H9 (cell line): ENCODE data around the gene SLAMF7. TPM values are rescaled to one million over a fixed set of nuclear protein-coding genes. Genes with fewer than 3 reads are reported as not detected.

Experiments
- DNase-seq: peaks from one replicate; pipeline ENCODE4 v3.0.0-alpha.2; 2017
- H2AFZ ChIP-seq: one replicate; pipeline ENCODE4 v1.6.1; 2013; ENCODE audit warnings: mild to moderate bottlenecking, low read length, control low read depth, moderate library complexity
- H2AK5ac ChIP-seq: 2 replicates; pipeline ENCODE4 v1.6.1; 2013; ENCODE audit warnings: low read length, control low read depth, mixed read lengths; ENCODE audit not compliant: insufficient read length
- H2BK120ac ChIP-seq: one replicate; pipeline ENCODE4 v1.6.1; 2013; ENCODE audit warnings: low read depth, mild to moderate bottlenecking, low read length, control low read depth, inconsistent platforms; ENCODE audit not compliant: poor library complexity, severe bottlenecking
- H2BK12ac ChIP-seq: 2 replicates; pipeline ENCODE4 v1.6.1; 2013; ENCODE audit warnings: low read length, control low read depth, mixed read lengths, low read depth; ENCODE audit not compliant: insufficient read length
- H2BK15ac ChIP-seq: 2 replicates; pipeline ENCODE4 v1.6.1; 2013; ENCODE audit warnings: low read depth, low read length, control low read depth
- H2BK20ac ChIP-seq: one replicate; pipeline ENCODE4 v1.6.1; 2013; ENCODE audit warnings: low read depth, mild to moderate bottlenecking, low read length, control low read depth, inconsistent platforms; ENCODE audit not compliant: poor library complexity, severe bottlenecking
- H2BK5ac ChIP-seq: 2 replicates; pipeline ENCODE4 v1.6.1; 2013; ENCODE audit warnings: low read length, control low read depth, mixed read lengths; ENCODE audit not compliant: insufficient read length
- H3K14ac ChIP-seq: 2 replicates; pipeline ENCODE4 v1.6.1; 2013; ENCODE audit warnings: low read length, control low read depth; ENCODE audit not compliant: insufficient read depth
- H3K18ac ChIP-seq: 2 replicates; pipeline ENCODE4 v1.6.1; 2013; ENCODE audit warnings: low read depth, mild to moderate bottlenecking, mixed read lengths, low read length, control low read depth; ENCODE audit not compliant: insufficient read length
- H3K23ac ChIP-seq: 2 replicates; pipeline ENCODE4 v1.6.1; 2013; ENCODE audit warnings: low read length, control low read depth, mixed read lengths, low read depth; ENCODE audit not compliant: insufficient read length
- H3K23me2 ChIP-seq: 2 replicates; pipeline ENCODE4 v1.6.1; 2013; ENCODE audit warnings: low read depth, mild to moderate bottlenecking, mixed read lengths, low read length, control low read depth; ENCODE audit not compliant: insufficient read length, poor library complexity, severe bottlenecking
- H3K27ac ChIP-seq: 2 replicates; pipeline ENCODE4 v1.5.1; 2013; ENCODE audit warnings: low read length, control low read depth, mixed read lengths, low read depth; ENCODE audit not compliant: insufficient read length
- H3K27me3 ChIP-seq: 2 replicates; pipeline ENCODE4 v1.6.1; 2013; ENCODE audit warnings: low read length, control low read depth, inconsistent platforms; ENCODE audit not compliant: insufficient read depth
- H3K4ac ChIP-seq: 2 replicates; pipeline ENCODE4 v1.6.1; 2013; ENCODE audit warnings: low read depth, mild to moderate bottlenecking, control low read depth, inconsistent platforms, low read length, moderate library complexity
- H3K4me1 ChIP-seq: 2 replicates; pipeline ENCODE4 v1.6.1; 2013; ENCODE audit warnings: low read length, control low read depth, inconsistent platforms; ENCODE audit not compliant: insufficient read depth
- H3K4me2 ChIP-seq: 2 replicates; pipeline ENCODE4 v1.6.1; 2013; ENCODE audit warnings: low read length, control low read depth, mixed read lengths; ENCODE audit not compliant: insufficient read length, insufficient read depth
- H3K56ac ChIP-seq: 2 replicates; pipeline ENCODE4 v1.6.1; 2013; ENCODE audit warnings: low read depth, mild to moderate bottlenecking, mixed read lengths, low read length, control low read depth; ENCODE audit not compliant: insufficient read length
- H3K79me1 ChIP-seq: 2 replicates; pipeline ENCODE4 v1.6.1; 2013; ENCODE audit warnings: low read depth, mild to moderate bottlenecking, moderate library complexity, low read length, control low read depth, inconsistent platforms; ENCODE audit not compliant: insufficient read depth, poor library complexity, severe bottlenecking
- H3K79me2 ChIP-seq: 2 replicates; pipeline ENCODE4 v1.6.1; 2013; ENCODE audit warnings: low read length, control low read depth, inconsistent platforms; ENCODE audit not compliant: insufficient read depth
- H3K9ac ChIP-seq: 2 replicates; pipeline ENCODE4 v1.6.1; 2013; ENCODE audit warnings: low read length, control low read depth, mixed read lengths; ENCODE audit not compliant: insufficient read length; ENCODE audit errors: extremely low read depth
- H3K9me3 ChIP-seq: one replicate; pipeline ENCODE4 v1.6.1; 2013; ENCODE audit warnings: low read depth, low read length, inconsistent platforms; ENCODE audit not compliant: control insufficient read depth
- H3T11ph ChIP-seq: one replicate; pipeline ENCODE4 v1.6.1; 2013; ENCODE audit warnings: mild to moderate bottlenecking, low read length, control low read depth, inconsistent platforms
- H4K20me1 ChIP-seq: one replicate; pipeline ENCODE4 v1.6.1; 2013; ENCODE audit not compliant: control insufficient read depth, insufficient read length, insufficient read depth
- H4K5ac ChIP-seq: 2 replicates; pipeline ENCODE4 v1.6.1; 2013; ENCODE audit warnings: low read depth, mild to moderate bottlenecking, mixed read lengths, low read length, control low read depth; ENCODE audit not compliant: insufficient read length
- H4K8ac ChIP-seq: replicated peaks from 2 replicates; pipeline ENCODE4 v1.6.1; 2013; ENCODE audit warnings: low read length, control low read depth, mixed read lengths, low read depth; ENCODE audit not compliant: insufficient read length
- H4K91ac ChIP-seq: 2 replicates; pipeline ENCODE4 v1.6.1; 2013; ENCODE audit warnings: low read depth, mild to moderate bottlenecking, moderate library complexity, mixed read lengths, low read length, control low read depth; ENCODE audit not compliant: insufficient read length
- H3K27ac Mint-ChIP-seq, 3 experiments: 2 replicates in 2 of 3; 3 replicates in 1 of 3; pipeline ENCODE4 v1.8.0; 2020 to 2021; ENCODE audit warnings: mixed read lengths in 3 of 3, mild to moderate bottlenecking in 1 of 3, moderate library complexity in 1 of 3
- H3K27me3 Mint-ChIP-seq: 2 replicates; pipeline ENCODE4 v1.8.0; 2021; ENCODE audit warnings: low read depth, mild to moderate bottlenecking, moderate library complexity, mixed read lengths
- H3K36me3 Mint-ChIP-seq, 3 experiments: 2 replicates in 2 of 3; 3 replicates in 1 of 3; pipeline ENCODE4 v1.8.0; 2020 to 2021; ENCODE audit warnings: low read depth in 3 of 3, mixed read lengths in 3 of 3; ENCODE audit not compliant: insufficient read depth in 1 of 3
- H3K4me1 Mint-ChIP-seq, 2 experiments: 2 replicates each; pipeline ENCODE4 v1.8.0; 2020; ENCODE audit warnings: mixed read lengths in 2 of 2
- H3K4me3 Mint-ChIP-seq, 2 experiments: 2 replicates in 1 of 2; 3 replicates in 1 of 2; pipeline ENCODE4 v1.8.0; 2020 to 2021; ENCODE audit warnings: mild to moderate bottlenecking in 2 of 2, mixed read lengths in 2 of 2, moderate library complexity in 1 of 2
- H3K9me3 Mint-ChIP-seq, 2 experiments: 2 replicates in 1 of 2; 3 replicates in 1 of 2; pipeline ENCODE4 v1.8.0; 2020; ENCODE audit warnings: mild to moderate bottlenecking in 2 of 2, mixed read lengths in 2 of 2, moderate library complexity in 1 of 2
- CTCF ChIP-seq: fragments of 200-600 bp; sonication (generic); conservative IDR thresholded peaks from 3 replicates; pipeline ENCODE4 v1.8.0; 2021; ENCODE audit warnings: antibody characterized with exemption, mild to moderate bottlenecking
- WGBS: extraction: QIAGEN DNeasy Blood & Tissue Kit; methylation state at CpG from one replicate; pipeline ENCODE4 v1.1.7; 2013; ENCODE audit warnings: missing lambda C conversion rate, low lambda C conversion rate, mixed read lengths; ENCODE audit not compliant: insufficient read length; ENCODE audit errors: extremely low coverage; 5-methylcytosine and 5-hydroxymethylcytosine counted together
- total RNA-seq: library from RNA; stranded (reverse); gene quantifications from 2 replicates; pipeline ENCODE4 v1.2.1, GENCODE V29; 2021

Gene SLAMF7
- total RNA-seq, 1 experiment from 2014 or later = not detected

- Histone ChIP-seq H3K14ac (no peak overlapping the region), H4K91ac (no peak overlapping the region), H3K79me1 (no peaks in the 10 kb centered on the region), H3K18ac (no peak overlapping the region), H3K27ac (no peak overlapping the region), H3K4me1 (no peaks in the 10 kb centered on the region), H3K4ac (no peak overlapping the region), H3K27me3 (no peaks in the 10 kb centered on the region), H4K5ac (no peak overlapping the region), H2BK20ac (no peak overlapping the region), H2BK15ac (no peak overlapping the region), H2BK5ac (no peak overlapping the region), H2AK5ac (no peak overlapping the region), H4K8ac (no peak overlapping the region), H3K79me2 (no peaks in the 10 kb centered on the region), H3K9me3 (no peaks in the 10 kb centered on the region), H2BK120ac (no peak overlapping the region), H2AFZ (no peak overlapping the region), H3T11ph (no peak overlapping the region), H3K9ac (no peak overlapping the region), H3K56ac (no peak overlapping the region), H4K20me1 (no peaks in the 10 kb centered on the region), H3K4me2 (no peak overlapping the region), H2BK12ac (no peak overlapping the region), H3K23me2 (no peaks in the 10 kb centered on the region), H3K23ac (no peak overlapping the region)
- Mint-ChIP-seq H3K4me3 (no peak overlapping the region), H3K4me1 (no peaks in the 10 kb centered on the region; a peak in 1 of 4 replicates), H3K9me3 (peaks cover 0 to 3% of the 10 kb centered on the region in 2 experiments; a peak in 1 of 5 replicates), H3K27me3 (no peaks in the 10 kb centered on the region), H3K27ac (no peak overlapping the region), H3K36me3 (no peaks in the 10 kb centered on the region)
- no peak for TF ChIP-seq CTCF
- DNase-seq = no peak
- WGBS = no CpG with 5 or more reads among the region's 2 CpGs
Observed at GRCh38 chr1:160761886-160762285, 22.8 kb downstream of the SLAMF7 start.
